Measurements from ENCODE around the gene OGA. TPM values are rescaled to one million over a fixed set of nuclear protein-coding genes. Genes with fewer than 3 reads are reported as not detected.
"Not testable (repeated sequence)": the region's sequence is repeated elsewhere in the genome, so short reads cannot be mapped to it uniquely, and the experiment has no call there.

The OGA gene
- total RNA-seq, 1 experiment from 2014 or later = 65.0 TPM

DNA sequence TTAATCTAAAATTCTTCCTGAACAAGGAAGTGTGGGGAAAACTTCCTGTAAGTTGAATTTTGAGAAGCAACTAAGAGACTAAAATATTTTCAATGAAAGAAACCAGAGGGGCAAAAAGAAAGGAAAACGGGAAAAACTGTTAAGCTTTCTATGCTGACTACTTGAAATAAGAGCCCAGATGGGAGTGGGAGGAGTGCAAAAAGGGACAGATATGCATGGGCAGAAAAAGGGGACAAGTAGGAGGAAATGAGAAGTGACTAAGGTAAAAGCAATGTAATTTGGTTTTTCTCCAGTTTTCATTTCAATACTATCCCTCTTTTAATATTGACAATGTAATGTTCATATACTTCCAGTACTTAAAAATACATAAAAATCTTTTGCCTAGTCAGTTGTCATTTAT lies 11.1 kb downstream of the OGA start:
- Histone ChIP-seq H3K36me3 (ENCODE audit: insufficient read depth, low read length) (peaks cover 12% of the 10 kb centered on the region; the same call in 1 of the 2 replicates), H3K4me2 (ENCODE audit: low read depth, low read length, poor library complexity, severe bottlenecking) (no peak overlapping the region), H3K79me2 (ENCODE audit: low read length) (peaks cover 7% of the 10 kb centered on the region), H3K9ac (ENCODE audit: low read length) (no peak overlapping the region), H4K20me1 (ENCODE audit: insufficient read depth, low read depth, low read length) (no peaks in the 10 kb centered on the region), H3K4me3 (ENCODE audit: low read length) (no peak overlapping the region), H3K9me3 (ENCODE audit: low read length) (no peaks in the 10 kb centered on the region), H3K4me1 (ENCODE audit: low read length) (no peaks in the 10 kb centered on the region), H3K27me3 (ENCODE audit: low read length) (no peaks in the 10 kb centered on the region), H3K27ac (ENCODE audit: low read length) (no peak overlapping the region), H3K9me2 (replicated peaks; ENCODE audit: insufficient read depth, low read length) (no peaks in the 10 kb centered on the region), H2AFZ (ENCODE audit: low read length) (no peak overlapping the region)
- no peak for DNase-seq

DNA sequence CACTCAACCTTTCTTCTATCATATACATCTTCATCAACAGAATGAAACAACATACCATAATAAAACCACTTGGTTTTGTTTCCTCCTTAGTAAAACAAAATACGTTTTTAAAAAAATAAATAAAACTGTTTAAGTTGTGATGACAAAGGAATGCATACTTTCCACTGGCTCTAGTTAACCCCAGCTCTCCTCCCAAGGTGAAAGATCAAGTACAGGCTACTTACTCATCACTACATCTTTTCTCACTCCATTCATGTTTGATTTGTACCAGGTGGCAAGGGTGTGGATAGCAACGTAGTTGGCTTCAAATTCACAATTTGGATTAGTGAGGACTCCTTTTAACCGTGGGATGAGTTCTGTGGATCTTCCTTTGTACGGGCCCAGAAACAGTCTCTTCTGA lies 14.7 kb downstream of the OGA start:
- no peaks in the 10 kb centered on the region for H3K9me2 ChIP-seq (replicated peaks; ENCODE audit: insufficient read depth, low read length)
- no peaks in the 10 kb centered on the region for H3K9me3 ChIP-seq (ENCODE audit: low read length)
- H3K4me2 ChIP-seq (ENCODE audit: low read depth, low read length, poor library complexity, severe bottlenecking) = no peak overlapping the region
- no peak for DNase-seq
- no peaks in the 10 kb centered on the region for H4K20me1 ChIP-seq (ENCODE audit: insufficient read depth, low read depth, low read length)
- H2AFZ ChIP-seq (ENCODE audit: low read length) = no peak overlapping the region
- no peaks in the 10 kb centered on the region for H3K4me1 ChIP-seq (ENCODE audit: low read length)
- H3K79me2 ChIP-seq (ENCODE audit: low read length) = peaks cover 4% of the 10 kb centered on the region; the same call in 1 of the 2 replicates
- no peaks in the 10 kb centered on the region for H3K27me3 ChIP-seq (ENCODE audit: low read length)
- H3K9ac ChIP-seq (ENCODE audit: low read length) = no peak overlapping the region
- no peak overlapping the region for H3K27ac ChIP-seq (ENCODE audit: low read length)
- H3K36me3 ChIP-seq (ENCODE audit: insufficient read depth, low read length) = peaks cover 9% of the 10 kb centered on the region
- no peak overlapping the region for H3K4me3 ChIP-seq (ENCODE audit: low read length)

DNA sequence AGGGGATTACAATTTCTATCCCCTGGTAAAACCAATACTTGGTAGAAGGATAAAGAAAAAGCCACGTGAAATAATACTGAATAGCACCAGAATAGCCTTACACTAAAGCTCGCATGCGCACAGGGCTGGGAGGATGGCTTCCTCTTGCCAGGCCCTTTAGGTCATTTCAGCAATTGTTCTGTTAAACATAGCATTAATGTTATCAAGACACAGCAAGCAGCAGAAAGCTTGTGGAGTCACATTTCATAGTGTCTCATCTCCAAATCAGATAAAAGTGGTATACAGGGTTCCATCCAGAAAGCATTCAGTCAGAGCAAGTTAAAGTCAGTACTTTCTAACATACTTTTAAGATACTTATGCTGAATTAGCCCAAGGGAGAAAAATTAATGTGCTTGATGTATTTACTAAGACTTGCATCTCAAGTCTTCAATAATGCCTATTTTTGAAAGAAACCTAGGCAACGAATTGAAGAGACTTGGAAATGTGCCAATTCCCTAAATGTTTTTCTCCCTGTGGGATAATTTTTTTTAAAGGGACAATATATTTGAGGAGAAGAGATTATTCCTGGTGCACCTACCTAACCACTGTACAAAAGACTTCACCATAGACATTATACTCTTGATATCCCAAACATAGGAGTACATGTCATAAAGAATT lies 20.7 kb downstream of the OGA start:
- H3K79me2 ChIP-seq (ENCODE audit: low read length) = peaks cover 14% of the 10 kb centered on the region; the same call in 1 of the 2 replicates
- no peak overlapping the region for H2AFZ ChIP-seq (ENCODE audit: low read length)
- no peak overlapping the region for H3K4me3 ChIP-seq (ENCODE audit: low read length)
- 0 out of 2 replicates have a peak, but pooled peaks cover 3% of the 10 kb centered on the region for H4K20me1 ChIP-seq (ENCODE audit: insufficient read depth, low read depth, low read length)
- H3K27ac ChIP-seq (ENCODE audit: low read length) = no peak overlapping the region
- H3K9me2 ChIP-seq (replicated peaks; ENCODE audit: insufficient read depth, low read length) = no peaks in the 10 kb centered on the region
- no peak for DNase-seq
- H3K9ac ChIP-seq (ENCODE audit: low read length) = no peak overlapping the region
- H3K9me3 ChIP-seq (ENCODE audit: low read length) = no peaks in the 10 kb centered on the region
- no peak overlapping the region for H3K4me2 ChIP-seq (ENCODE audit: low read depth, low read length, poor library complexity, severe bottlenecking)
- peaks cover 23% of the 10 kb centered on the region for H3K36me3 ChIP-seq (ENCODE audit: insufficient read depth, low read length)
- H3K4me1 ChIP-seq (ENCODE audit: low read length) = no peaks in the 10 kb centered on the region
- no peaks in the 10 kb centered on the region for H3K27me3 ChIP-seq (ENCODE audit: low read length)

DNA sequence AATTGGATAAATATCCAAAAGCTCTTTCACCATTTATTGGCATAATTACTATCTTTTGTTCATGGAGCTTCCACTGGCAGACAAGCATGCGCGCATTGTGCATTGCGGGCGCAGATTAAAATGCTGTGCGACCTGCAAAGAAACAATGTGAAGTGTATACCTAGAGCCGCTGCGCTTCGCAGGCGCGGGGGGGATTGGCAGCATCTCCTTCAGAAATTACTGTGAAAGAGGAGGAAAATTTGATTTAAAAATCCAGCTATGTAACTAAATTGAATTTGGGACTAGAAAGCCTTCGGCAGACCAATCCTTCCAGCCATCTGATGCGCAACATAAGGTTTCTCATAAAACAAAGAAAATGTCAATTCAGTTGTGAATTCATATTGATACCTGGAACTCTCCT lies 24.7 kb downstream of the OGA start:
- Histone ChIP-seq H3K27me3 (ENCODE audit: low read length) (no peaks in the 10 kb centered on the region), H3K4me3 (ENCODE audit: low read length) (no peak overlapping the region), H3K79me2 (ENCODE audit: low read length) (peaks cover 10% of the 10 kb centered on the region; the same call in 1 of the 2 replicates), H3K9me2 (replicated peaks; ENCODE audit: insufficient read depth, low read length) (no peaks in the 10 kb centered on the region), H2AFZ (ENCODE audit: low read length) (no peak overlapping the region), H4K20me1 (ENCODE audit: insufficient read depth, low read depth, low read length) (0 out of 2 replicates have a peak, but pooled peaks cover 3% of the 10 kb centered on the region), H3K27ac (ENCODE audit: low read length) (no peak overlapping the region), H3K9ac (ENCODE audit: low read length) (no peak overlapping the region), H3K4me2 (ENCODE audit: low read depth, low read length, poor library complexity, severe bottlenecking) (no peak overlapping the region), H3K36me3 (ENCODE audit: insufficient read depth, low read length) (peaks cover 18% of the 10 kb centered on the region), H3K4me1 (ENCODE audit: low read length) (no peaks in the 10 kb centered on the region), H3K9me3 (ENCODE audit: low read length) (no peaks in the 10 kb centered on the region)
- DNase-seq = no peak

DNA sequence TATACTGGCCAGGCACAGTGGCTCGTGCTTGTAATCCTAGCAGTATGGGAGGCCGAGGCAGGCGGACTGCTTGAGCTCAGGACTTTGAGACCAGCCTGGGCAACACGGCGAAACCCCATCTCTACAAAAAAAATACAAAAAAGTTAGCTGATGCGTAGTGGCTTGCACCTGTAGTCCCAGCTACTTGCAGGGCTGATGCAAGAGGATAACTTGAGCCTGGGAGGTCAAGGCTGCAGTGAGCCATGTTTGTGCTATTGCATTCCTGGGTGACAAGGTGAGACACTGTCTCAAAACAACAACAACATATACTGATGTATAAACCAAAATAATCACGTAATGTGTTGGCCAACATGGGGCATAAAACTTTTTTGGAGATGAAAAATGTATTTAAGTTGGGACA lies 28.6 kb downstream of the OGA start:
- H3K4me3 ChIP-seq (ENCODE audit: low read length) = no peak overlapping the region
- no peaks in the 10 kb centered on the region for H3K9me3 ChIP-seq (ENCODE audit: low read length)
- H3K9ac ChIP-seq (ENCODE audit: low read length) = no peak overlapping the region
- no peak for DNase-seq
- no peak overlapping the region for H3K4me2 ChIP-seq (ENCODE audit: low read depth, low read length, poor library complexity, severe bottlenecking)
- H2AFZ ChIP-seq (ENCODE audit: low read length) = no peak overlapping the region
- H3K79me2 ChIP-seq (ENCODE audit: low read length) = no peaks in the 10 kb centered on the region
- no peaks in the 10 kb centered on the region for H3K4me1 ChIP-seq (ENCODE audit: low read length)
- H3K36me3 ChIP-seq (ENCODE audit: insufficient read depth, low read length) = peaks cover 4% of the 10 kb centered on the region; the same call in 1 of the 2 replicates
- H4K20me1 ChIP-seq (ENCODE audit: insufficient read depth, low read depth, low read length) = no peaks in the 10 kb centered on the region
- no peaks in the 10 kb centered on the region for H3K27me3 ChIP-seq (ENCODE audit: low read length)
- no peak overlapping the region for H3K27ac ChIP-seq (ENCODE audit: low read length)
- no peaks in the 10 kb centered on the region for H3K9me2 ChIP-seq (replicated peaks; ENCODE audit: insufficient read depth, low read length)

DNA sequence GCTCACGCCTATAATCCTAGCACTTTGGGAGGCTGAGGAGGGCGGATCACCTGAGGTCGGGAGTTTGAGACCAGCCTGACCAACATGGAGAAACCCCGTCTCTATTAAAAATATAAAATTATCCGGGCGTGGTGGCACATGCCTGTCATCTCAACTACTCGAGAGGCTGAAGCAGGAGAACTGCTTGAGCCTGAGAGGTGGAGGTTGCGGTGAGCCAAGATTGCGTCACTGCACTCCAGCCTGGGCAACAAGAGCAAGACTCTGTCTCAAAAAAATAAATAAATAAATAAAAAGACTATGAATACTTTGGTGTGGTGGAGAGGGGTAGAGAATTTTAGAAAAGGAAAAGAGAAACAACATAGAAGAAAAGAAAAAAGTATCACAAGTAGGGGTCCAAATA lies 29.0 kb downstream of the OGA start:
- DNase-seq; H3K27ac ChIP-seq (ENCODE audit: low read length); H2AFZ ChIP-seq (ENCODE audit: low read length); H3K4me1 ChIP-seq (ENCODE audit: low read length); H3K4me2 ChIP-seq (ENCODE audit: low read depth, low read length, poor library complexity, severe bottlenecking); H3K27me3 ChIP-seq (ENCODE audit: low read length); H3K9me2 ChIP-seq (replicated peaks; ENCODE audit: insufficient read depth, low read length); H3K79me2 ChIP-seq (ENCODE audit: low read length); H3K36me3 ChIP-seq (ENCODE audit: insufficient read depth, low read length); H3K9ac ChIP-seq (ENCODE audit: low read length); H3K9me3 ChIP-seq (ENCODE audit: low read length); H3K4me3 ChIP-seq (ENCODE audit: low read length); H4K20me1 ChIP-seq (ENCODE audit: insufficient read depth, low read depth, low read length): not testable (repeated sequence)

DNA sequence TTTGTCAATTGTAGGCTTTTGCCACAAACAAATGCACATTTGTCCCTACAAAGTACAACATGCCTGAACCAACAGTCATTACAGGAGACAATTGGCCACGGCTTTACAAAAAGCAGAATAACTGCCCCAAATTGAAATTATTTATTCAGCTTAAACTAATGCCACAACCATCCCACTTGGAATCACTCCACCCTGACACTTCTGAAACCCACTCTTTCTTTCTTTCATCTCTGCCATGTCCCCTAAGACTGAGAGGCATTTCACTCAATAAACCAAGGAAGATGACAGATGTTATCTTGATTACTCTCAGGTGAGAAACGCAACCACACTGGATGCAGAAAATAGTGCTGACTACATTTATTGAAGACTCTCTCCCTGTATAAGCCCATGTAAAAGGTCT lies 32.4 kb downstream of the OGA start:
- Histone ChIP-seq H3K4me2 (ENCODE audit: low read depth, low read length, poor library complexity, severe bottlenecking) (no peak overlapping the region), H4K20me1 (ENCODE audit: insufficient read depth, low read depth, low read length) (no peaks in the 10 kb centered on the region)

DNA sequence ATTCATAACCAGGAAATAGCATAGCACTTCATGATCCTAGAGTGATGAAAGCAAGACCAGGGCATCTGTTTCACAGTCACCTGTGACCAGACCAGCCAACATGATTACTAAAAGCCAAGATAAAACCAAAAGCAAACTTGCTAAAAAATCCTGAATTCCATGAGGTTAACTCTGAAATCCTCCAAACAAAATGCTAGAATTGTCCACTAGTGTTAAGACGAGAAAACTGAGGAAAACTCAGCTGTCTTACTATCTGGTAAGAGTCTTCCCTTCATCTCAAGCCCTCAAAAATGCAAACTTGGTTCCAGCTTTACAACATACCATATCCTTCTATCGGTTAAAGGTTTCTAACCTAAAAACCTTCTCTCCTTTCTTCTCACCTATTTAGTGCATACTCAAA lies 33.7 kb downstream of the OGA start:
- Histone ChIP-seq H3K4me2 (ENCODE audit: low read depth, low read length, poor library complexity, severe bottlenecking) (no peak overlapping the region), H3K27ac (ENCODE audit: low read length) (no peak overlapping the region), H3K4me1 (ENCODE audit: low read length) (peaks cover 33% of the 10 kb centered on the region)

More for the DNA sequence above, 32.4 kb downstream of the OGA start:
- Histone ChIP-seq H3K79me2 (ENCODE audit: low read length) (peaks cover 11% of the 10 kb centered on the region), H3K36me3 (ENCODE audit: insufficient read depth, low read length) (no peaks in the 10 kb centered on the region), H3K27ac (ENCODE audit: low read length) (no peak overlapping the region), H3K9me2 (replicated peaks; ENCODE audit: insufficient read depth, low read length) (no peaks in the 10 kb centered on the region), H3K9ac (ENCODE audit: low read length) (no peak overlapping the region), H3K4me3 (ENCODE audit: low read length) (no peak overlapping the region), H3K27me3 (ENCODE audit: low read length) (no peaks in the 10 kb centered on the region), H2AFZ (ENCODE audit: low read length) (no peak overlapping the region), H3K4me1 (ENCODE audit: low read length) (peaks cover 20% of the 10 kb centered on the region), H3K9me3 (ENCODE audit: low read length) (no peaks in the 10 kb centered on the region)
- DNase-seq = no peak

More for the DNA sequence above, 33.7 kb downstream of the OGA start:
- DNase-seq = no peak
- H4K20me1 ChIP-seq (ENCODE audit: insufficient read depth, low read depth, low read length) = no peaks in the 10 kb centered on the region
- H3K36me3 ChIP-seq (ENCODE audit: insufficient read depth, low read length) = no peaks in the 10 kb centered on the region
- peaks cover 11% of the 10 kb centered on the region for H3K79me2 ChIP-seq (ENCODE audit: low read length)
- H3K9me3 ChIP-seq (ENCODE audit: low read length) = no peaks in the 10 kb centered on the region
- no peaks in the 10 kb centered on the region for H3K9me2 ChIP-seq (replicated peaks; ENCODE audit: insufficient read depth, low read length)
- no peak overlapping the region for H3K9ac ChIP-seq (ENCODE audit: low read length)
- no peak overlapping the region for H3K4me3 ChIP-seq (ENCODE audit: low read length)
- no peak overlapping the region for H2AFZ ChIP-seq (ENCODE audit: low read length)
- no peaks in the 10 kb centered on the region for H3K27me3 ChIP-seq (ENCODE audit: low read length)
